Activated CD4-positive, alpha-beta T cell treated with anti-CD3 and anti-CD28 coated beads, Interleukin-2, amount 50 U/mL, for 1 hour (primary cell): ENCODE measurements around the gene AP3S1.
"Not testable (repeated sequence)": the region's sequence is repeated elsewhere in the genome, so short reads cannot be mapped to it uniquely, and the experiment has no call there.

Experiments
- DNase-seq: peaks from one replicate; pipeline ENCODE4 v3.0.0-alpha.2; 2020

Gene AP3S1

GRCh38 chr5:115873392-115873791 lies 31.7 kb downstream of the AP3S1 start:
- DNase-seq = no peak

DNA sequence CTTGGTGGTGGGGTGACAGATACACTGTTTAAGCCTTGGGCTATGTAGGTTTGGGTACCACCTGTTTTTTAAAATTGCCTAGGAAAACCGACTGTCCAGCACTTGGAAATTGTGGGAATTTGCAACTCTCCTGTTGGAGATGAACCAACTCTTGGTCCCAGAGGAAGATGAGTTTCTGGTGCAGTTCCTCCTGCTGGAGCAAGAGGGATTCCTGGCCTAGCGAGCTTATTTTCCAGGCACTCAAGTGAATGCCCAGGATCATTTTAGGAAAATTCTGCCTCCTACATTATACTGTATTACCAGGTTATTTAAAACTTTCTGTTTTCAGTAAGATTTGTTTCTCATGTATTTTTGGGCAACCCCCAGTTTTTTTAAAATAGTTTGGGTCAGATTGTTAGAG lies 33.7 kb downstream of the AP3S1 start:
- DNase-seq = no peak

DNA sequence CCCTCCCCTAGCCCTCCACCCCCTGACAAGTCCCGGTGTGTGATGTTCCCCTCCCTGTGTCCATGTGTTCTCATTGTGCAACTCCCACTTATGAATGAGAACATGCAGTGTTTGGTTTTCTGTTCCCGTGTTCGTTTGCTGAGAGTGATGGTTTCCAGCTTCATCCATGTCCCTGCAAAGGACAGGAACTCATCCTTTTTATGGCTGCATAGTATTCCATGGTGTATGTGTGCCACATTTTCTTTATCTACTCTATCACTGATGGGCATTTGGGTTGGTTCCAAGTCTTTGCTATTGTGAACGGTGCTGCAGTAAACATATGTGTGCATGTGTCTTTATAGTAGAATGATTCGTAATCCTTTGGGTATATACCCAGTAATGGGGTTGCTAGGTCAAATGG lies 35.6 kb downstream of the AP3S1 start:
- not testable (repeated sequence) for DNase-seq

GRCh38 chr5:115882434-115882833 lies 40.7 kb downstream of the AP3S1 start:
- DNase-seq = not testable (repeated sequence)

- no peak for DNase-seq
These were observed 43.0 kb downstream of the AP3S1 start for GRCh38 chr5:115884704-115885103.

- DNase-seq = not testable (repeated sequence)
These were observed 43.5 kb downstream of the AP3S1 start for GRCh38 chr5:115885208-115885607.

DNA sequence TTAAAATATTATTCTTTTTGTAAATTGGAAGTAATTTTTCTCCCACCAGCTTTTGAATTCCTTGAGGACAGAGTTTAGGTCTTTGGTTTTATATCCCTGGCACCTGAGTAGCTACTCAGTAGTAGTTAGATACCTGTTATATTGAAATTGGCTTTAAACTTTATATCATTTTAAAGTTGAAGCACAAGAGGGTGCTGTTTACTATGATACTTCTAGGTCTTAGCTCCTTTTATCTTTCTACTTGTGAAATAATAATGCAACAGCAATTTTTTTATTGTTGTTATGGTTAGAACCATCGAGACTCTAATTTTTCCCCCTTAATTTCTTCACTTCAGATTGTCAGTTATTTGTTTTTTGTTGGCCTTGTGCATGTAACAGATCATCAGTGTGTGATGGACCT lies 46.3 kb downstream of the AP3S1 start:
- no peak for DNase-seq

GRCh38 chr5:115892021-115892420 lies 50.3 kb downstream of the AP3S1 start:
- no peak for DNase-seq

DNA sequence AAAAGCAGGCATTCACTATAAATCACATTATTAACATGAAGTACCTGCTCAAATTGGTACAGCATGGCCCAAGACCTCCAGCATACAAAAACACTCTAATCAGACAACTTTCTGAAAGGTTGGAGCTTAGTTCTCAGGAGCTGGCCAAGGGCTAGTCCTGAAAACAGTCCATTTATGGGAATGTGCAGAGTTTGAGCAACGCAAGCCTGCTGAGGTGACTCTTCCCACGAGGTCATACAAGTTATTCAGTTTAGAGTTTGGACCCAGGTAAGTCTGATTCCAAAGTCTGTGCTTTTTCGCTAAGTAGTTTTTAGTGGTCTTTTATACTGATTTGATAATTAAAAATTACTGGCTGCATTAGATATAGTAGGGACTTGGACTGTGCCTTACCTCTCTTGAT lies 52.6 kb downstream of the AP3S1 start:
- DNase-seq = no peak

DNA sequence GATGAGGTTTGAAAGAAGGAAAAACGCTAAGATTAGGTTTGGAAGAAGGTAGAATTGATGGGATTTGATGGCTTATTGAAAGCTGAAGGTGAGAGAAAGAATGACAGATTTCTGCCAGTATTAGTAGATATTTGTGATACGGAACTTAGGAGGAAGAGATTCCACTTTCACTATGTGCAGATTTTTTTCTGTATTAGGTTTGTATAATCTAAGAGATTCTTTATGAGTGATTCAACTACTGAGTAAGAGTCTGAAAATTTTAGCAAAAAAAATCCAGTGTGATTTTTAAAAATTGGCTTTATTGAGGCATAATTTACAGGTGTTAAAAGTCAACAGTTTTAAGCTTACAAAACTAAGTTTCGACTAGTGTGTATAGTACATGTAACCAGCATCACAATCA lies 54.1 kb downstream of the AP3S1 start:
- no peak for DNase-seq

GRCh38 chr5:115898656-115899055 lies 56.9 kb downstream of the AP3S1 start:
- no peak for DNase-seq

DNA sequence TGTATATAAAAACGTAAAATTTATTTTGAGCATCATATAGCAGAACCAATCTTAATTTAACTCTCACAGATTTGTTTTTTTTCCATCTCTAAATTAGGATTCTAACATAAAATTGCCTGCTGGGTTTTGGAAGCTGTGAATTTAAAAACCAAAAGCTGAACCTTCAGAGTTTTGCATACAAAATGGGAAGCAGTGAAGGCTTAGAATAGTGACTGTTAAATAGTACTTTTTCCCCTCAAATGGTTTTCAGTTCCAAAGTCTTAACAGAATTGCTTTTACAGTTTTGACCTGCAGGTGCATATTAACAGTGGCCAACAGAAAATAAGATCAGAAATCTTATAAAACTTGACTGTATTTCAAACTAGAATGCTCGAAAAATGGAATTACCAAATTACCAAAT lies 65.4 kb downstream of the AP3S1 start:
- no peak for DNase-seq

- not testable (repeated sequence) for DNase-seq
These were observed 72.1 kb downstream of the AP3S1 start for GRCh38 chr5:115913623-115914400.

DNA sequence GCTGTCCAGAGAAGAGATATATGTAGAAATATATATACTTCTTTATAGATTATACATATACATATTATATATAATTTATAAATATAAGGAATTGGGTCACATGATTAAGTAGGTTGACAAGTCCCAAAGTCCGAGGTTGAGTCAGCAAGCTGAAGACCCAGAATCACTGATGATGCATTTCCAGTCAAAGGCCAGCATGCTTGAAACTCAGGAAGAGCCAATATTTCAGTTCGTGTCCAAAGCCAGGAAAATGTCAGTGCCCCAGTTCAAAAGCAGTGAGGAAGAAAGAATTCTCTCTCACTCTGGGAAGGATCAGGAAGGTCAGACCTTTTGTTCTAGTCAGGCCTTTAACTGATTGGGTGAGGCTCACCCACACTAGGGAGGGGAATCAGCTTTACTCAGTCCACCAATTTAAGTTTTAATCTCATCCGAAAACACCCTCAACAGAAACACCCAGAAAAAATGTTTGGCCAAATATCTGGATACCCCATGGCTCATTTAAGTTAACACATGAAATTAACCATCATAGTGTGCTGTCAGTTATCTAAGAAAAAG lies 78.5 kb downstream of the AP3S1 start:
- DNase-seq = no peak

DNA sequence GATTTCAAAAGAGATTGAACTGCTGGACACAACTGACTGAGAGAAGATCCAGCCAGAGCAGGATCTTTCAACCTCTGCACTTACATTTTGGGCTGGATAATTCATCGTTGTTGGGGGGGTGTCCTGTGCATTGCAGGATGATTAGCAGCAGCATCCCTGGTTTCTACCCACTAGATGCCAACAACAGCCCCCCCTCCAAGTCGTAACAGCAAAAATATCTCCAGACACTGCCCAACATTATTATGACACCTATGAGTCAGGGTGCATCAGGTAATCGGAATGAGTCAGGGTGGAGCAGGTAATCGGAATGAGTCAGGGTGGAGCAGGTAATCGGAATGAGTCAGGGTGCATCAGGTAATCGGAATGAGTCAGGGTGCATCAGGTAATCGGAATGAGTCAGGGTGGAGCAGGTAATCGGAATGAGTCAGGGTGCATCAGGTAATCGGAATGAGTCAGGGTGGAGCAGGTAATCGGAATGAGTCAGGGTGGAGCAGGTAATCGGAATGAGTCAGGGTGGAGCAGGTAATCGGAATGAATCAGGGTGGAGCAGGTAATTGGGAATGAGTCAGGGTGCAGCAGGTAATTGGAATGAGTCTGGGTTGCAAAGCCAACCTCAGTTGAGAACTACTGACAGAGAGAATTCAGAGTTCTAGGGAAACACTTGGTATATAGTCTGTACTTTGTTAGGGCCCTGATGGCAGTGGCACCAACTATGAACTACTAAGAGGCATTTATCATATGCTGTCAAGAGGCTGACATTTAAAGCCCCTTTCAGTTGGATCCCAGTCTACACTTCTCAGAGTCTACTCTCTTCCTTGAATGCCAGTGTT lies 87.1 kb downstream of the AP3S1 start:
- not testable (repeated sequence) for DNase-seq

DNA sequence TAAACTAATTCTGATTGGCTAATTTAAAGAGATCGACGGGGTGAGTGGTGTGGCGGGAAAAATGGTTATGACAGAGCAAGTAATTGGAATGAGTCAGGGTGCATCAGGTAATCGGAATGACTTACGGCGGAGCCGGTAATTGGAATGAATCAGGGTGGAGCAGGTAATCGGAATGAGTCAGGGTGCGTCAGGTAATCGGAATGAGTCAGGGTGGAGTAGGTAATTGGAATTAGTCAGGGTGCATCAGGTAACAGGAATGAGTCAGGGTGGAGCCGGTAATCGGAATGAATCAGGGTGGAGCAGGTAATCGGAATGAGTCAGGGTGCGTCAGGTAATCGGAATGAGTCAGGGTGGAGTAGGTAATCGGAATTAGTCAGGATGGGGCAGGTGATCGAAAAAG lies 88.4 kb downstream of the AP3S1 start:
- not testable (repeated sequence) for DNase-seq

GRCh38 chr5:115930630-115931337 lies 89.0 kb downstream of the AP3S1 start:
- DNase-seq = no peak

DNA sequence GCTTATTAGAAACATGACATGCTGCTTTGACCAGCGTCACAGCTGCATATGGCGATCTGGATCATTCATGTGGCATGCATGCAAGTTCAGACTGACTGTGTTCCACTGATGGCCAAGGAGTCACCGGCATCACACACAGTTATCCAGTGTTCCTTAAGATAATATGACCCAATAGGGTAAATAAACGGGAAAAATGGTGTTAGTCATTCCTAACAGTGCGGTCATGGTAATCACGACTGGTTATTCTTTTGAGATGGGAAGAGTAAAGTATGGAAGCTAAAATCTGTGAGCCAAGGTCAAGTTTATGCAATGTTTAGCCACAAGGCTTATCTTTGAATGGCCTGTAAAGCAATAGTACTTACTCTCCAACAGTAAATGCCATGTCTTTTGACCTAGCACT lies 91.3 kb downstream of the AP3S1 start:
- no peak for DNase-seq

- DNase-seq = no peak
These were observed 92.7 kb downstream of the AP3S1 start for GRCh38 chr5:115934388-115934974.

DNA sequence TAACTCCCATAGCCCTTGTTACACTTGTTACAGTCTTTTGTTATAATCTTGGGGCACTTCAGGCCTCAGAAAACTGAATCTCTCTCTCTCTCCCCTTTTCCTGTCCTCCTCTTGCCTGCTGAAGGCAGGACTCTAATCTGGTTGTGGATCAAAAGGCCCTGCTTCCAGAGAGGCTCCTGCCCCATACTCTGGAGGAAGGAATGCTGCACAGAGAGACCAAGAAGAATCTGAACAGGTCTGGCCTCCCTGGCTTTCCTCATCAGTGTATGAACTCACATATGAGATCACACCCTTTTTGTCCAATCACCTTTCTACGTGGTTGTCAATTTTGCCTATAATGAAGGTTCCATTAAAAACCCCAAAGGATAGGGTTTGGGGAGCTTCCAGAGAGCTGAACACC lies 94.3 kb downstream of the AP3S1 start:
- DNase-seq = no peak

GRCh38 chr5:115939059-115939458 lies 97.3 kb downstream of the AP3S1 start:
- DNase-seq = no peak

GRCh38 chr5:115940080-115940810 lies 98.5 kb downstream of the AP3S1 start:
- no peak for DNase-seq
